ENCODE data around the gene BRF1. TPM values are rescaled to one million over a fixed set of nuclear protein-coding genes. Genes with fewer than 3 reads are reported as not detected.

BRF1 gene
- total RNA-seq, 4 donors from 2014 or later = 44.5 to 99.6 (median 56.2) TPM

GRCh38 chr14:105185973-105186372 is 114.8 kb downstream of the BRF1 start:
- Histone ChIP-seq H3K27me3 (no peaks in the 10 kb centered on the region), H3K36me3 (no peaks in the 10 kb centered on the region), H3K27ac (no peak overlapping the region), H3K4me1 (peaks cover 4 to 11% of the 10 kb centered on the region in 2 donors), H3K4me3 (replicated peaks in 1 of 3) (no peak overlapping the region), H3K9me3 (no peaks in the 10 kb centered on the region)
- TF ChIP-seq CTCF (IDR thresholded peaks at IDR 0.05) = no peak
- no peak for TF ChIP-seq POLR2A (IDR thresholded peaks at IDR 0.05)
- DNase-seq = no peak
- WGBS, 2 donors = 43 to 44% methylated on average over 4 of the region's 4 CpGs
- intact Hi-C loops (cut with DNase I) = no loop called here

- Histone ChIP-seq H3K27ac (no peak overlapping the region), H3K4me1 (peaks cover 10 to 17% of the 10 kb centered on the region in 2 donors), H3K9me3 (no peaks in the 10 kb centered on the region), H3K4me3 (replicated peaks in 1 of 3) (no peak overlapping the region), H3K27me3 (no peaks in the 10 kb centered on the region), H3K36me3 (no peaks in the 10 kb centered on the region)
- intact Hi-C loops (cut with DNase I) = no loop called here
- TF ChIP-seq CTCF (IDR thresholded peaks at IDR 0.05) (no peak), POLR2A (IDR thresholded peaks at IDR 0.05) (no peak)
- no peak for DNase-seq
- 85 to 87% methylated on average over 17 to 18 of the region's 18 CpGs for WGBS, 2 donors
Observed at GRCh38 chr14:105185001-105185400, 115.8 kb downstream of the BRF1 start.

- intact Hi-C loops (cut with DNase I) = no loop called here
- 67 to 72% methylated on average over 4 to 8 of the region's 9 CpGs for WGBS, 2 donors
- DNase-seq = no peak
Observed at GRCh38 chr14:105184461-105184860, 116.3 kb downstream of the BRF1 start.

GRCh38 chr14:105182296-105183020 is 118.3 kb downstream of the BRF1 start:
- H3K36me3 ChIP-seq = no peaks in the 10 kb centered on the region
- H3K27ac ChIP-seq = no peak overlapping the region
- peaks cover 13 to 26% of the 10 kb centered on the region in 2 donors for H3K4me1 ChIP-seq
- TF ChIP-seq POLR2A (IDR thresholded peaks at IDR 0.05) = no peak
- no peak for TF ChIP-seq CTCF (IDR thresholded peaks at IDR 0.05)
- no peak for DNase-seq
- no peak overlapping the region for H3K4me3 ChIP-seq (replicated peaks in 1 of 3)
- intact Hi-C loops (cut with DNase I) = no loop called here
- WGBS, 2 donors = 39 to 73% methylated on average over 9 to 18 of the region's 25 CpGs
- H3K27me3 ChIP-seq = no peaks in the 10 kb centered on the region
- H3K9me3 ChIP-seq = no peaks in the 10 kb centered on the region

More at GRCh38 chr14:105184461-105184860, 116.3 kb downstream of the BRF1 start:
- TF ChIP-seq POLR2A (IDR thresholded peaks at IDR 0.05) (no peak), CTCF (IDR thresholded peaks at IDR 0.05) (no peak)
- H3K4me3 ChIP-seq (replicated peaks in 1 of 3) = no peak overlapping the region
- no peak overlapping the region for H3K27ac ChIP-seq
- peaks cover 13 to 23% of the 10 kb centered on the region in 2 donors for H3K4me1 ChIP-seq
- H3K27me3 ChIP-seq = no peaks in the 10 kb centered on the region
- no peaks in the 10 kb centered on the region for H3K9me3 ChIP-seq
- no peaks in the 10 kb centered on the region for H3K36me3 ChIP-seq

GRCh38 chr14:105181549-105182295 is 119.1 kb downstream of the BRF1 start:
- no peak overlapping the region for H3K27ac ChIP-seq
- 26 to 43% methylated on average over 12 to 17 of the region's 21 CpGs for WGBS, 2 donors

More at GRCh38 chr14:105181549-105182295, 119.1 kb downstream of the BRF1 start:
- Histone ChIP-seq H3K27me3 (no peaks in the 10 kb centered on the region), H3K36me3 (no peaks in the 10 kb centered on the region), H3K4me1 (peaks cover 13 to 26% of the 10 kb centered on the region in 2 donors), H3K9me3 (no peaks in the 10 kb centered on the region), H3K4me3 (replicated peaks in 1 of 3) (peak overlapping the region in 1 of 3 donors; percentile 52)
- no peak for TF ChIP-seq POLR2A (IDR thresholded peaks at IDR 0.05)
- TF ChIP-seq CTCF (IDR thresholded peaks at IDR 0.05) = no peak
- no peak for DNase-seq
- intact Hi-C loops (cut with DNase I) = no loop called here

Data from thyroid gland (tissue), 4 donors.